Glutamatergic neuron (in vitro differentiated cells): Measurements from ENCODE around the gene PEX7. TPM values are rescaled to one million over a fixed set of nuclear protein-coding genes. Genes with fewer than 3 reads are reported as not detected.

ENCODE experiments used
- DNase-seq: peaks from one replicate; pipeline ENCODE4 v3.0.0; 2022
- H3K27ac Mint-ChIP-seq: one replicate; pipeline ENCODE4 v1.8.0; 2020; ENCODE audit warnings: mild to moderate bottlenecking, mixed read lengths, inconsistent platforms; ENCODE audit not compliant: unreplicated experiment
- H3K27me3 Mint-ChIP-seq: one replicate; pipeline ENCODE4 v1.8.0; 2020; ENCODE audit warnings: mild to moderate bottlenecking, moderate library complexity, mixed read lengths, inconsistent platforms; ENCODE audit not compliant: unreplicated experiment
- H3K36me3 Mint-ChIP-seq: one replicate; pipeline ENCODE4 v1.8.0; 2020; ENCODE audit warnings: mild to moderate bottlenecking, mixed read lengths, inconsistent platforms; ENCODE audit not compliant: unreplicated experiment
- H3K4me1 Mint-ChIP-seq: one replicate; pipeline ENCODE4 v1.8.0; 2020; ENCODE audit warnings: mild to moderate bottlenecking, low read depth, mixed read lengths, inconsistent platforms; ENCODE audit not compliant: unreplicated experiment
- H3K4me3 Mint-ChIP-seq: one replicate; pipeline ENCODE4 v1.8.0; 2020; ENCODE audit warnings: mild to moderate bottlenecking, mixed read lengths, inconsistent platforms; ENCODE audit not compliant: unreplicated experiment
- H3K9me3 Mint-ChIP-seq: one replicate; pipeline ENCODE4 v1.8.0; 2020; ENCODE audit warnings: mild to moderate bottlenecking, moderate library complexity, mixed read lengths, inconsistent platforms; ENCODE audit not compliant: unreplicated experiment
- total RNA-seq: library from RNA; stranded (reverse); fragmentation: NEBNext Ultra II Directional; extraction: Animal tissue kit (Norgen Biotek cat#: 25700); gene quantifications from one replicate; pipeline ENCODE4 v1.2.1, GENCODE V29; 2021; ENCODE audit not compliant: unreplicated experiment
- TF ChIP-seq, protein P1 (sequence below): fragments of 200-600 bp; sonication (generic); IDR thresholded peaks from one replicate; pipeline ENCODE4 v1.5.0; 2021; ENCODE audit not compliant: partially characterized antibody, unreplicated experiment

PEX7 gene
- total RNA-seq, 1 donor from 2014 or later, result 4.1 TPM

DNA sequence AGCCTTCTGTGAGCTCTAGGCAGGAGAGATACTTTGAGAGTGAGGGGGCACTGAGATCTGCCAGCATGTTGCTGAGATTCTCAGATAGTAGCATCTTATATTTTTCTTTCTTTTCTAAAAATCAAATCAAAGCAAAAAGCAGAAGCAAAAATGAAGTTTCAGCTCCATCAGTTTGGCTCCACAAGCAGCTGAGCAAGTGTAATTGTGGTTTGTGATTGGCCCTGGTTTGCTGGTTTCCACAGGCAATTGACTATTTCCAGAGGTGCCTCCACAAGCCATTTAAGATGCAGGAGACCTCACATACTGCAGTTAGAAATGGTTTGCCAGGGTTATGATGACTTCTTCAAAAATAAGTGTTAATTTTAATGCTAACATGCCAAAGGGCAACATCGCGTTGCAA lies 104.0 kb downstream of the PEX7 start:
- Mint-ChIP-seq H3K4me3 (no peak overlapping the region), H3K27ac (no peak overlapping the region), H3K36me3 (no peaks in the 10 kb centered on the region), H3K27me3 (peaks cover 12% of the 10 kb centered on the region), H3K4me1 (no peaks in the 10 kb centered on the region), H3K9me3 (peaks cover 2% of the 10 kb centered on the region)
- no peak for DNase-seq
- TF ChIP-seq, protein P1, sequence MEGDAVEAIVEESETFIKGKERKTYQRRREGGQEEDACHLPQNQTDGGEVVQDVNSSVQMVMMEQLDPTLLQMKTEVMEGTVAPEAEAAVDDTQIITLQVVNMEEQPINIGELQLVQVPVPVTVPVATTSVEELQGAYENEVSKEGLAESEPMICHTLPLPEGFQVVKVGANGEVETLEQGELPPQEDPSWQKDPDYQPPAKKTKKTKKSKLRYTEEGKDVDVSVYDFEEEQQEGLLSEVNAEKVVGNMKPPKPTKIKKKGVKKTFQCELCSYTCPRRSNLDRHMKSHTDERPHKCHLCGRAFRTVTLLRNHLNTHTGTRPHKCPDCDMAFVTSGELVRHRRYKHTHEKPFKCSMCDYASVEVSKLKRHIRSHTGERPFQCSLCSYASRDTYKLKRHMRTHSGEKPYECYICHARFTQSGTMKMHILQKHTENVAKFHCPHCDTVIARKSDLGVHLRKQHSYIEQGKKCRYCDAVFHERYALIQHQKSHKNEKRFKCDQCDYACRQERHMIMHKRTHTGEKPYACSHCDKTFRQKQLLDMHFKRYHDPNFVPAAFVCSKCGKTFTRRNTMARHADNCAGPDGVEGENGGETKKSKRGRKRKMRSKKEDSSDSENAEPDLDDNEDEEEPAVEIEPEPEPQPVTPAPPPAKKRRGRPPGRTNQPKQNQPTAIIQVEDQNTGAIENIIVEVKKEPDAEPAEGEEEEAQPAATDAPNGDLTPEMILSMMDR, result no peak

DNA sequence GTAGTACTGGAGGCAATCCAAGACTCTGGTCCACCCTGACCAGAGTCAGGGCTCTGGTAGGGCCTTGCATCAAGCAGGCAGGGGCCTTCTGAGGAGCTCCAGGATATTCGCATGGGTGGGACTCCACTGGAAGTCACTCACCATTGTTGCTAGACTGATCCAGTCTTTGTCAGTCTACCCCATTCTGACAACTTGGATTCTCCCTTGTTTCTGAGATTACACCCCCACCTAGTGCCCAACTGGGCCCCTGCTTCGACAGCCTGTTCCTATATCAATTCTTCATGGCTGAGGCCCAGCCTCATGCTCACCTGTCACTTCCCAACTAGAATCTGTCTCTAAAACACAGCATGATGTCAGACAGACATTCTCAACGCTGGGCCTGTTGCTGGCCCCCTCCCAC lies 104.9 kb downstream of the PEX7 start:
- H3K27ac Mint-ChIP-seq, result no peak overlapping the region
- peaks cover 2% of the 10 kb centered on the region for H3K9me3 Mint-ChIP-seq
- no peaks in the 10 kb centered on the region for H3K36me3 Mint-ChIP-seq
- TF ChIP-seq, protein P1, result no peak
- H3K4me1 Mint-ChIP-seq, result no peaks in the 10 kb centered on the region
- peaks cover 13% of the 10 kb centered on the region for H3K27me3 Mint-ChIP-seq
- no peak for DNase-seq
- no peak overlapping the region for H3K4me3 Mint-ChIP-seq

DNA sequence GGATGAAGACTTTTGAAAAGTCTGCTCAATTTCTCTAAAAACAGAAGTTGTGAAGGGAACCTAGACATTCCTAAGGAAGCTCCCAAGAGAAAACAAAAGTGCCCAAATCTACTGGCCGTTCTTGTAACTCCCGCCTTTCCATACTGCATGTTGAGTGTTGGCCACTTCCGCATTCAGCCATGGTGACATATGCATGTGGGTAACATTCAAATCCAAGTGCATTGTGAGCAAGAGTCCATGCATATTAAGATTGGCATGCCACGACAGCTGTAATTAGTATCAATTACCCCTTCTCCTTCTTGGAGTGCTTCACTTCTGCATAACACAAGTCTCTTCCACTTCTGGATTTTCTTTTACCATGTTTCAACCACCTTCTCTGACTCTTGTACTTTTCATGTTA lies 108.1 kb downstream of the PEX7 start:
- Mint-ChIP-seq H3K36me3 (no peaks in the 10 kb centered on the region), H3K27ac (no peak overlapping the region), H3K9me3 (peaks cover 2% of the 10 kb centered on the region), H3K4me1 (no peaks in the 10 kb centered on the region), H3K27me3 (peaks cover 8% of the 10 kb centered on the region), H3K4me3 (no peak overlapping the region)
- TF ChIP-seq, protein P1, result no peak
- no peak for DNase-seq

DNA sequence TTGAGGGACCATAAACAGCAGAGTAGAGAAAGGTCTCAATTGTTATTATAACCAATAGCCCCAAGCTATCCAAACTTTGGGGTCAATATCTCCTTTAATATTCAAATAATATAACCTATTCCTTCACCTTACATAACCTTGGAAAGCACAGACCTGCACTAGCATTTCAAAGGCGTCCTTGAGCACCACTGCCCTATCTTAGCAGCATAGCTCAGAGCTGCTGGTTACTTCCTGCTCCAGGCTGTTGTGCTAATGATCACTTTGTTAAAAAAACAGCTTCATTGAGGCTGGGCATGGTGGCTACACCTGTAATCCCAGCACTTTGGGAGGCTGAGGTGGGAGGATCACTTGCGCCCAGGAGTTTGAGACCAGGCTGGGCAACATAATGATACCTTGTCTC lies 110.2 kb downstream of the PEX7 start:
- DNase-seq, result no peak
- peaks cover 2% of the 10 kb centered on the region for H3K9me3 Mint-ChIP-seq
- H3K4me3 Mint-ChIP-seq, result no peak overlapping the region
- H3K27me3 Mint-ChIP-seq, result peaks cover 7% of the 10 kb centered on the region
- no peaks in the 10 kb centered on the region for H3K36me3 Mint-ChIP-seq
- H3K4me1 Mint-ChIP-seq, result no peaks in the 10 kb centered on the region
- TF ChIP-seq, protein P1, result no peak
- H3K27ac Mint-ChIP-seq, result no peak overlapping the region

DNA sequence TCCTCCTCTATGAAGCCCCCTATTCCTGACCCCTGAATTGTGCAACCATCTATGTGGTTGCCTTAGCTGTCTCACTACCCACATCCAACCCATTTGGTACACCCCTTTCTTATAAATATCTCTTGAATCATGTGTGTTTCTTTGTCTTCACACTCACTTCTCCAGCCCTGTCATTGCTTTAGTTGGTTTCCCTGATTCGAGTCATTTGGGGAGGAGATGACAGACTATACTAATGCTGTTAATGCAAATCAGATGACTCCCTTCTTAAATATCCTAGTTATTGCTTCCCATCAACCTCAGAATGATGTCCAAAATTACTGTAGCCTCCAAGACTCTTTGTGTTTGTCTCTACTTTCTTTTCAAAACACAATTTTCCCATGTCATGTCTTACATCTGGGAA lies 122.7 kb downstream of the PEX7 start:
- Mint-ChIP-seq H3K27me3 (no peaks in the 10 kb centered on the region), H3K27ac (no peak overlapping the region), H3K9me3 (peaks cover 5% of the 10 kb centered on the region), H3K4me1 (no peaks in the 10 kb centered on the region), H3K36me3 (peaks cover 8% of the 10 kb centered on the region), H3K4me3 (no peak overlapping the region)
- TF ChIP-seq, protein P1, result no peak
- no peak for DNase-seq
